Dedifferentiated amniotic fluid mesenchymal stem cell (primary cell): ENCODE measurements around the gene CRP.
"Not testable (repeated sequence)": the region's sequence is repeated elsewhere in the genome, so short reads cannot be mapped to it uniquely, and the experiment has no call there.

Source experiments
- DNase-seq: peaks from one replicate; pipeline ENCODE4 v3.0.0-alpha.2; 2016; ENCODE audit errors: extremely low spot score

Gene CRP, protein sequence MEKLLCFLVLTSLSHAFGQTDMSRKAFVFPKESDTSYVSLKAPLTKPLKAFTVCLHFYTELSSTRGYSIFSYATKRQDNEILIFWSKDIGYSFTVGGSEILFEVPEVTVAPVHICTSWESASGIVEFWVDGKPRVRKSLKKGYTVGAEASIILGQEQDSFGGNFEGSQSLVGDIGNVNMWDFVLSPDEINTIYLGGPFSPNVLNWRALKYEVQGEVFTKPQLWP

DNA sequence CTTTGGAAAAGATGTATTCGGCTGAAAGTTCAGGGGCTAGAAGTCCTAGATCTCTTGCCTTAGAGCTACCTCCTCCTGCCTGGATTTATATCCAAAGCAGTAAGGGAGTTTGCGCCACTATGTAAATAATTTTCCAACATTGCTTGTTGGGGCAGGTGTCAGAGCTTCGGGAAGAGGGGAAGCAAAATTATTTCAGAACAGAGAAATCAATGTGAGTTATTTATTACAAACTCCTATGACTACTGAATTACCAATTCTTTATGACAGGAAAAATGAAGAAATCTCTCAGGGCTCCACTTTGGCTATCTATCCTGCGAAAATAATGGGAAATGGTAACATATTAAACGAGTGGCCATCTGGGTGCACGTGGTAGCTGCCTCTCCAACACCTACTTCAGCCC lies at the start of gene CRP:
CRP (minus strand) TSS at position 61 of the 400 bp plus-strand sequence. CDS start 104 bp downstream, outside the sequence.
- DNase-seq = no peak

DNA sequence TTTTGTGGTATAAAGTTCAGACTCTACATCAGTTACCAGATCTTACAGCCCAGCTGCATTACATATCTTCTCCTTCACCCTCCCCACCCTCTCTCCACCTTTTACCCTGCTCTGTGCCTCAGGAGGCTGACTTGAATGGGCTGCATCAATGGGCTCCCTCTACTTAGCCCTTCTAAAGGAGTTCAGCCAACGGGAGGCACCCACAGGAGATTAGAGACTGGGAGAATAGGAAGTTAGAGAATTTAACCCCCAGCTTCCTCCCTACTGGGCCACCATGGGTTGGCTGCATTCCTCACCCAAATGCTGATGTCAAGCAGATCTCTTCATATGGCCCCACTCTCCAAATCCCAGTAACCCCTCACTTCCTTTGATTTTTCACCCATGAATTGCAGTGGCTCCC lies 49.3 kb upstream of the CRP start:
- no peak for DNase-seq

DNA sequence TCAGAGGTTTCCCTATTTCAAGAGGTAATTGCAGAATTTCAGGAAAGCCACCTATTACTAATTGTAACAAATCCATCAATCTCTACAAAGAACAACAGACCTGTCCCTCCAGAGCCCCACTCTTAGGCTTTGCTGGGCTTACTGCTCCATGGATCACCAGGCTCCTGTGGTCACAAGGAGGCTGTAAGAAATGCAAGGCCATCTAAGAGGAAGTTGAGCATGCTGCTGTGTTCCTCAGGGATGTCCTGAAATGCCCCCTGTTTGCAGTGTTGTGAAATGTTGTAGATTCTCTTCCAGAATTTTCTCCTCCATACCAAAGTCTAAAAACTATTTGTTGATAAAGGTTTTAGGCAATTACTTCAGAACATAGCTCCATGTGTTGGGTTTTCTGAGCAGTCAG lies 42.0 kb upstream of the CRP start:
- DNase-seq = no peak

DNA sequence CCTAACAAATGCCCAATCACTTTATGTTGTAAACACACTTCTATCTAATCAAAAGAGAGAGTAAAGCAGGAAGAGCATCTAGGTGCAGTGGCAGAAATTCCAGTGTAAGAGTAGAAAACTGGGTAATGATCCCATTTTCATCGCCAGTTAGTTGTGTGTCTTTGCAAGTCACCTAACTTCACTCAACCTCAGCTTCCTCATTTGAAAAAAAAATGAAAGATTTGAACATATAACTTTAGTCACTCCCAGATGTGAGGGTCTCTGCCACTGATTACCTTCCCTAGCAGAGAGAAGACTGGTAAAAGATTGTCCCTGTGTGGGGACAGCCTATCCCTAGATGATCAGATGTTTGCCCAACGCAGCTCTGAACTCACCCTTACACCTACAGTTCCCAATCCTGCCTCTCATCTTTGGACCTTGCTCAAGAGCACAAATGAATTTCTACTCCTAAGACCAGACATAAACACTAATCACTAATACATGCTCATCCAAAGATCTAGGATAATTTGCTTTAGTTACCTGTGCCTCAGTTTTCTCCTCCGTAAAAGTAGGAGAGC lies 41.1 kb upstream of the CRP start:
- DNase-seq = no peak

DNA sequence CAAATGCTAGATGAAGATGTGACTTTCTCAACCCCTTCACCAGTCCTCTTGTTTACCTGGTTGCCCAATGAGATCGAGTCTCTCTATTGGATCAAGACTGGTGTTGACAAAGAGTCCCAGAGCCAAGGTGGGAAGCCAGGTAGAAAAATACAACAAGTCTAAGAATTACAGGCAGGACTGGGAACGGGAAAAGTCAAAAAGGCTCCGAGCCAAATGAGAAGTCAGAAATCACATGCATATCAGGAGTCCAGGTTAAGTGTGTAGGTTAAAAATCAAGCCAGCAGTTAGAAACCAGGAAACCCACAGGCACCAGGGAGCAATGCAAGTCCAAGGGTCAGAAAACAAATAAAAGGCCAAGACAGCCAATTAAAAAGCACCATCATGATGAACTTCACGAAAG lies 39.0 kb upstream of the CRP start:
- DNase-seq = no peak

DNA sequence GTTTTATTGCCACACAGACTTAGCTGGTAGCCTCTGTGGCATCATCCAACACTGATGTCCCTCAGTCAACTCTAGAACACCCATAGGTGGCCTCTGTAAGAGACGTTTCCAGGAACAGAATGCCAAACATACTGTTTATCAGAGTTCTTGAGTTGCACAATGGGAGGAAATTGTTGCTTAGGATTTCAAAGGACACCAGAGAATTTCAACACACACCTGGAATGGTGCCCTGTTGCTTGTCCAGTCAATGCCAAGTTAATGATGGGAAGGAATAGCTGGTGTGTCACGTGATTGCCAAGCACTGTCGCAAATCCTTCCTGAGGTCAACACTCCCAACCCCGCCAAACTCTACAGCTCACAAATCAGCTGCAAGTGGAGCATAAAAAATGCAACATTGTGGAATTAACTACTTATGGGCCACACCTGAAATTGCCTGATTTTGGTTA lies 37.8 kb upstream of the CRP start:
- DNase-seq = peak; percentile 47

DNA sequence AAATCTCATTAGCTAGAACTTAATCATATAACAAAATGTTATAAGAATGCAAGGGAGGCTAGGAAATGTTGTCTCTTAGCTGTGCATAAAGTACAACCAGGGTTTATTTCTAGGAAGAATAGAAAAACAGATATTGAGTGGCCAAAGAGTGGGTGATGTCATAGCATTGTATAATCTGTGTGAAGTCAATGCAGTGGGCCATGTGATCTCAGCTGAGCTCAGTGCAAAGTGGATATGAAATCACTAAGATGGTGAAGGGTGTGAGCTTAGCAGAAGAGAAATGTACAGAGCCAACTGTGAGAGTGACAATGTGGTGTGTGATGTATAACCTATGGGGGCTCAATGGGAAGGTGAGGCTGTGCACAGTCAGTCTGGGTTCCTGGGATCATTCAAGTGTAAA lies 36.6 kb upstream of the CRP start:
- no peak for DNase-seq

DNA sequence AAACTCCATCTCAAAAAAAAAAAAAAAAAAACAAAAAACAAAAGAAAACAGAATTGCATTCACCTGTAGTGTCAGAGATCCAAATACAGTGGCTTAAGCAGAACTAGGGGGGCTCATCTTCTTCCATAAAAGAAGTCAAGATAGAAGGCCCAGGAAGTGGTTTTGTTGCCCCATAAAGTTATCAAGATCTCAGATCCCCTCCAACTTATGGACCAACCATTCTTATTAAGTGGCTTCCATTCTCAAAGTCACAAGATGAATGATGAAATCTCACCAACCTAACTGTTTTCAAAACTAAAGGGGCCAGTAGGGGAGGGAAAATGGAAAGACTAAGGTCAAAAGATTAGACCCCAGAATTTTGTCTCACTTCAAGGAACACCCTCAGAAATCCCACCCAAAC lies 36.2 kb upstream of the CRP start:
- no peak for DNase-seq

DNA sequence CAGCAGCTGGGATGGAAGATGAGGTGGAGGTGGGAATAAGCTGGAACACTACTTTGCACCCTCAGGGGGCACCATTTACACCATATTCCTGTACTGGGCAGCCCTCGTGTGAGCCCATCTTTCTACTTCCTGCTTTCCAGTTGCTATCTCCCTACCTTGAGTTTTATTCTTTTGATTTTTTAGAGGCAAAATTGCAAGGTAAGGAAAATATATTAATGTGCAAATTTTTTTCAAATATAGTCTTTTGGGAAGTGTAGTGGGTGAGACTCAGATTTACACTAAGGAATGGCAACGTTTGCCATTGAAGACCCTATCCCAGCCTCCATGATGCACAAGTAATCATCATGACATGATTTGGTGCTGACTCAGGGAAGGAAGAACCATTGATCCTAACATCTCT lies 35.2 kb upstream of the CRP start:
- no peak for DNase-seq

DNA sequence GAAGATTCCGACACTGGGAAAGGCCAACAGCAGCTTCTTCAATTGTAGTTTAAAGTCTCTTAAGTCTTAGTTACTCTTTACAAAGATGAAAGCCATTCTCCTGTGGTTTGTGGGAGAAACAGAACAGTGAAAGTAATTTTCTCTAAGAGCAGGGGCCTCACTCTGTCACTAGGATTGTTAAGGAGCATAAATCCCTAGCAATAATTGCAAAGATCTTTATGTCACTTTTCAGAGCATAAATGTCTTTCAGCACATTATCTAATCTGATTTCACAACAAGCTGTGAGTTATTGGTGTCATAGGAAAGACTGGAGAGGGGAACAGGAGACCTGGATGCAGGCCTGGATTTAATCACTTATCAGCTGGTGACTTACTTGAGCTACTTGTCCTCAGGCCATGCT lies 34.0 kb upstream of the CRP start:
- DNase-seq = no peak

DNA sequence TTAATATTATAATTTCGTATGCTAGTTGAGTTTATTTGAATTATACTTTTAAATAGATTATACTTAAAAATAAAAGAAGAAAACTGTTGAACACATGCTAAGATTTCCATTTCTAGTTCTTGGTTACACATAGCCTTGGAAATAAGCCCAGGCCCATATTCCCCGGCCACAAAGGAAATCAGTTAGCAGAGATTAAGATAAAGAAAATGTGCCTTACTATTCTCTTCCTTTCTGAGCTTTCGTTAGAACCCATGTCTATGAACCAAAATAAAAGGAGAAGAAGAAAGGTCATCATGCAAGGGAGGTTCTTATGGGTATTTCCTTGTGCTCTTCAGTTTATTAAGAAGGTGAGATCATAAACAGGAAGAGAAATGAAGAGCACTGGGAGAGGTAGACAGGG lies 32.3 kb upstream of the CRP start:
- DNase-seq = no peak

DNA sequence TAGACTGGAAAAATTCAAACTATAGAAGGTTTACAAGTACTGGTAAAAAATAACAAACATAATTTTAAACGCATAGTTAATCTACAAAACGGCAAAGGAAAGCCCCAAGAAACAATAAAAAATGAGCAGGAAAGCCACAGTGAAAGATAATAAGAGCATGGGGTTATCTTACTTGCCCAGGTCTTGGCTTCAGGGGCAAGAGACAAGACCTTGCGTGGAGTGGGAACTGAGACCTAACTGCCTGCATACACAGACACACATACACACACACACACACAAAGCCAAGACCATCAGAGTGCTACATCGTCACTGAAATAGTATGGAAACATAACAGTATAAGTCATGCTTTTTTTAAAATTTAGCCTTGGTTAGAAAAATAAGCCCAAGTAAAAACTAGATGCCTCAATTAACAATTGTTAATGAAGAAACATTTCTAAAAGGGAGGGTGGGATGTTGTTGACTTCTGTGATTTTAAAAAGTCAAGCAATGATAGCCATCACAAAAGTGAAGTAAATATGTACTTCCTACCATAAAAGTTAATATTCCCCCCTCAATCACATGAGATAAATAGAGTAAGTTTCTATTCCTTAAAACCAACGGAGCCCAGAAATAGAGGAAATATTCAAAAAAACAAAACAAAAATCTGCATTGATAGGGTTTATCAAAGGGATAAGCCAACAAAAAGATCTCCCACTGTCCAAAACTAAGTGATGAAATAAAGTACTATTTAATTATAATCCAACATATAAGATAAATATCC lies 29.4 kb upstream of the CRP start:
- no peak for DNase-seq

DNA sequence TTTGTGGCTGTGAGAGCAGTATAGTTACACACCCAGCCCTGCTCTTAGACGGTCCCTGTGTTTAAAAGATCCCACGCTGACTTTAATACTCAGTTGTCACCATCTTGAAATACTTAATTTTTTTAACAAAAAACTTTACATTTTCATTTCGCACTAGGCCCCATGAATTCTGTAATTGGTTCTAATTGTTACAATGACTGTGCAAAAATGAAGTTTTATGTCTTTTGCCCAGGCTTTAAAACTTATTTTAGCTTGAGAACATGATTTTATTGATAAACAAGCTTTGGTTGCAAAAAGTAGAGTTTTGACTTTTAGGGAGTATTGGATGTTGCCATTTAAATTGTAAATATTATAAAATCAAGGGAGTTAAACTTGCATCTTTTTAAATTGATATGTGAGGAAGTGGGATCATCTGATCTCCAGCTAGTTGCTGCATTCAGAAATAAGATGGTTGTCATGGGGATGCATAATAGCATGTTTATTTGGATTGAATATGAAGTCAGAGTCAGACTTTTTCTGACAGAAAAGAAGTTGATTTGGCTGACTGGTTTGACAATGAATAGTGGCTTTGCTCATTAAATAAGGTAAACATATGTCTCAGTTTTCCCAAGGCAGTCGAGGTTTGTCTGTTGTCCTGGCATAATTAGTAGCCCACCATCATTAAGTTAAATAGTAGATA lies 23.0 kb upstream of the CRP start:
- no peak for DNase-seq

DNA sequence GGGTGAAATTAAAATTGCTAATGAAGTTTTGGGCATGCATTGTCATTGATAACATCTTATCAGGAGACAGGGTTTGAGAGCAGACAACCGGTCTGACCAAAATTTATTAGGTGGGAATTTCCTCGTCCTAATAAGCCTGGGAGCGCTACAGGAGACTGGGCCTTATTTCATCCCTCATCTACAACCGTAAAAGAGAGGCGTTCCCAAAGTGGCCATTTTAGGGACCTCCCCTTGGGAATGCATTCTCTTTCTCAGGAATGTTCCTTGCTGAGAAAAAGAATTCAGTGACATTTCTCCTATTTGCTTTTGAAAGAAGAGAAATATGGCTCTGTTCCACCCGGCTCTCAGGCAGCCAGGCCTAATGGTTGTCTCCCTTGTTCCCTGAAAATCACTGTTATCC lies 8.8 kb upstream of the CRP start:
- DNase-seq = not testable (repeated sequence)

DNA sequence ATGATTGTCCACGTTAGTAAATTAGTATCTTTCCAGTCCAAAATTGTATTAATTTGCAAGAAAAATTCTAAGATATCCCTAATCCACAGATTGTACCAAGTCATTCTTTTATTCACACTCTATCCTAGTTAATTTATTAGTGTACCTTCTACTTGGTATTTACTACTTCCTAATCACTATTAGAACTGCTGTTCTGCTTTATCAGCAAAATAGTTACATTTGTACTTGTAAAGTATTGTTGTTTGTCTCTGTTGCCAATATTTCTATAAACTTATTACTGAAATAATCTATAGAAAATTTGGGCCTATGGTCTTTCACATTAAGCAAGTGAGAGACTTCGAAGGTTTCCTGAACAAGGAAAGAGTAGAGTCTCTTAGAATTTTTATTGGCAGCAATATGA lies 5.6 kb upstream of the CRP start:
- no peak for DNase-seq

DNA sequence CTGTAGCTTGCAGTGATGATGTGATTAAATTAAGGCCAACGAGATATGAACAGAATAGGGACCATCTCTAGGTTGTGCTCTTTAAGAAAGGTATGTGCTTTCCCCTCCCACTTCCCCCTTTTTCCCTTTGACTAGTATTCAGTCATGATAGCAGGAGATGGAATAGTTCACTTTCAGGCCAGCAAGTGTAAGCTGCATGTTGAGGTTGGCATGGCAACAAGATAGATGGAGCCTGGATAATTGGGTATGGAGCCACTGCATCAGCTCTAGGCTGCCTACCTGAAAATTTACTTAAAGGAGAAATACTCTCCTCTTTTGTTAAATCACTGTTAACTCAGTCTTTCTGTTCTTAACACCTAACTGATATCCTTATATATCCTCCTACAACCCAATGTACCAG lies 1.5 kb upstream of the CRP start:
- DNase-seq = no peak

DNA sequence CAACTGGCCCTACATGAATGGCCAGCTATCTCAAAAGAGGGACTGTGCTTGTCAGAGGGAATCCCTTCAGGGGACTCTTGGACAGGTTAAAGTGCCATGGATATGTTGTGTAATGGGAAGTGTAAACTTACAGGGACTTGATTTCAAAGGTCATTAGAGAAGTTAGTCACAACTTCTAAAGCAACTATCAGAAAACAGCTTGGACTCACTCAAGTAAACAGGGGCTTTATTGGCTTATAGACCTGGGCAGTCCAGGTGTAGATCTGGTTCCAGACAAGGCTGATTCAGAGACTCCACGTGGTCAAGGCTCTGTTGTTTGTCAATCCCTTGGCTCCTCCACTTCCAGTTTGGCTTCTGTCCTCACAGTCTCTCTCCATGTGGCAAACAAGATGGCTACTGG lies 2.3 kb downstream of the CRP start:
- no peak for DNase-seq

DNA sequence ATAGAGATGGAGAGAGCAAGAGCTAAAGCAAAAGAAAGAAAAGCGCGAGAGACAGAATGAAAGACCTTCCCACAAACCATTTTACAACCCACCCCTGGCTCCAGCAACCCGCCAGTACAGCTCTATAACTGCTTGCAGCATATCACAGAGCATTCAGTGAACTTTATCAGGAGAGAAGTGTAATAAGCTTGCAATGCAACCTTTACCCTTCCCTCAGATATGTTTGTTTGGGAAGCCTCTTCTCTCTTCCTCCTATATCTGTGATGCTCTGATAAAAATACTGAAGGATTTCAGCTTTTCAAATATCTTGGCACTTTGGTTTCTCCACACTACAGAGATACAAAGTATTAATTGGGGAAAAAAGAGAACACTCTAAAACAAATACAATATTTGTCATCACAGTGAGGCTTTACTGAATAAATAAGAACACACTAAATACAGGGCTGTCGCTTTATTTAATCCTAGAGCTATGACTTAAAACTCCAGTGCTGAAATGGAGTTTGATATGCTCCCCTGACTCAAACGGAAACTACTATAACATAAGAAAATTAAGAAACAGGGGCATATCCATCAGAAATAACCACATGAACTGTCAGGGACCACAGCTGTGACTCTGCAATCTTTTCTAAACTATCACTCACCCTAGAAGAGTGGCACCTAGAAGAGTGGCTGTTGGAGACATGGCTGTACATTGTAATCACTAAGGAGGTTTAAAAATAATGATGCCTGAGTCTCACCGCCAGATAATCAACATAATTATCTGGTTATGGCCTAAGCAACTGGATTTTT lies 6.7 kb downstream of the CRP start:
- DNase-seq = no peak

DNA sequence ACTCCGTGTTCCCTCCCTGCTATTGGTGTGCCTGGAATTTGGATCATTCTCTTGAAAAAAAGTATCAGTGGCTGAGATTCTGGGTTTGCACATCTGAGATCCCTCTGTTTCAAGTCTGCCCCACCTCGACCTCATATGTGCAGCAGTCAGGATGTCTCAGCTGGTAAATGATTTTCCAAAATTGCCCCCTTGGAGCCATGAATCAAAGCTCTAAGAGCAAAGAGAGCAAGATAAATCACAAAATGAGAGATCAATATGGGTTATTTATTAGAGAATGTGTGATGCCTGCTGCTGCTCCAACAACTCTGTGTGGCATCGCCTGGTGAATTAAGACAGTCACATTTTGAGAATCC lies 8.5 kb downstream of the CRP start:
- no peak for DNase-seq

DNA sequence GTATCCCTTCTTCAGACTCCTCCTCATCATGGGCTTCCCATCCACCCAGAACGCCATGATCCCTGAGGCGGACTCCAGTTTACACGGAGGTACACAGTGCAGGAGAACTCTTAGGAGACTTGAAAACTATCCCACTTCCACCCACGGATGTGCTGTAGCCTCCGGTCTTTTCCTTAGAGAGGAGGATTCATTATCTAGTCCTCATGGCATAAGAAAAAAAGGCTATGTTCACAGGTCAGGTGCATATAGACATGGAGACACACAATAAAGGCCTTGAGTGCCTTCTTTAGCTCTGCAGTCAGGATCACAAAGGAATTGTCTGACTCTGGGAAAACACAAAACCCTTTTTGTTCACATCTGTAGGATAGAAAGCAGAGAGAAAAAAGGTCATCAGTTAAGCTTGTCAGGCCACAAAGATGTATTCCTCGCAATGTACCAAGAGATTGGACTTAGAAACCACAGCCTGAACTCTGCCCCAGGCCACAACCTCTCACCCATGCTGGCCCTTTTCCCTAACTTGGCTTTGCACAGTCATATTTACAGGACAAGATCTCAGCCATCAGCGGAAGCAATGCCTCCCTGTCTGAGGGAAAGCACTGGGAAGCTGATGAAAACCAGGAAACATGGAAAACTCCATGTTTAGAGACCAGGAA lies 9.0 kb downstream of the CRP start:
- no peak for DNase-seq

DNA sequence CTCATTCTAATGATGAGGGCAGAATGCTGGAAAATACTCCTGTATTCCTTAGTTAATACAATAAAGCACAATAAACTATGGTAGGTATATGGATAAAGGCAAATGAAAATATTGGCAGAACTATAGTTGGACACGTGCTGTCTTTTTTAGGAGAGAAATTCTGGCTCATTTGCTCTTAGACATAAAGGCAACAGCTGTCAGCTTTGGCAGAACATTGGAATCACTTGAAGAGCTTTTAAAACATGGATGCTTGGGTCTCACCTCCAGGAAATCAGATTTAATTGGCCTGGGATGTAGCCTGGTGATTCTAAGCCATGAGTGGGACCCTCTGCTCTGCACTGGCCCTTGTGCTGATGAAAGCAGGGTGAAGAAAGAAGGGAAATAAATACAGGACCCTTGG lies 9.9 kb downstream of the CRP start:
- no peak for DNase-seq

DNA sequence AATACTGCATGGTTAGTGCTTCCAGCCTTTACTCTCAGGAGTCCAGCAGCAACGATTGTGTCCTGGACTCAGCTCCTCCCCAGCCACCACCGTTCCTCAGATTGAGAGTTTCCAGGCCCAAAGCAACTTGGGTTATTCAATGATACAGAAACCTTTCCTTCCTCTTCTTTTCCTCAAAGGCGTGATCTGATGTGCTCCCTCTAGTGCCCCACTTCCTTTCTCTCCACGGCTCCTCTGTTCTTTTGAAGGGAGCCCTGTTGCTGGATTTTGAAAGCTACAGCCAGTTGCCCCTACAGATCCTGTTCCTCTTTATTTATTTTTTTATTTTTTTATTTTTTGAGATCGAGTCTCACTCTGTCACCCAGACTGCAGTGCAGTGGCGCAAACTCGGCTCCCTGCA lies 14.1 kb downstream of the CRP start:
- no peak for DNase-seq
